IPS-NIHi7 (cell line): ENCODE results near the gene CDKN1A.

ENCODE experiments used
- DNase-seq: peaks from one replicate; pipeline ENCODE4 v3.0.0; 2012; ENCODE audit warnings: mixed read lengths; ENCODE audit errors: extremely low spot score

Gene CDKN1A

DNA sequence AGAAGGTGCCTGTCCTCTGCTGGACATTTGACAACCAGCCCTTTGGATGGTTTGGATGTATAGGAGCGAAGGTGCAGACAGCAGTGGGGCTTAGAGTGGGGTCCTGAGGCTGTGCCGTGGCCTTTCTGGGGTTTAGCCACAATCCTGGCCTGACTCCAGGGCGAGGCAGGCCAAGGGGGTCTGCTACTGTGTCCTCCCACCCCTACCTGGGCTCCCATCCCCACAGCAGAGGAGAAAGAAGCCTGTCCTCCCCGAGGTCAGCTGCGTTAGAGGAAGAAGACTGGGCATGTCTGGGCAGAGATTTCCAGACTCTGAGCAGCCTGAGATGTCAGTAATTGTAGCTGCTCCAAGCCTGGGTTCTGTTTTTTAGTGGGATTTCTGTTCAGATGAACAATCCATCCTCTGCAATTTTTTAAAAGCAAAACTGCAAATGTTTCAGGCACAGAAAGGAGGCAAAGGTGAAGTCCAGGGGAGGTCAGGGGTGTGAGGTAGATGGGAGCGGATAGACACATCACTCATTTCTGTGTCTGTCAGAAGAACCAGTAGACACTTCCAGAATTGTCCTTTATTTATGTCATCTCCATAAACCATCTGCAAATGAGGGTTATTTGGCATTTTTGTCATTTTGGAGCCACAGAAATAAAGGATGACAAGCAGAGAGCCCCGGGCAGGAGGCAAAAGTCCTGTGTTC, 1.3 kb upstream of the CDKN1A start:
- DNase-seq: no peak

DNA sequence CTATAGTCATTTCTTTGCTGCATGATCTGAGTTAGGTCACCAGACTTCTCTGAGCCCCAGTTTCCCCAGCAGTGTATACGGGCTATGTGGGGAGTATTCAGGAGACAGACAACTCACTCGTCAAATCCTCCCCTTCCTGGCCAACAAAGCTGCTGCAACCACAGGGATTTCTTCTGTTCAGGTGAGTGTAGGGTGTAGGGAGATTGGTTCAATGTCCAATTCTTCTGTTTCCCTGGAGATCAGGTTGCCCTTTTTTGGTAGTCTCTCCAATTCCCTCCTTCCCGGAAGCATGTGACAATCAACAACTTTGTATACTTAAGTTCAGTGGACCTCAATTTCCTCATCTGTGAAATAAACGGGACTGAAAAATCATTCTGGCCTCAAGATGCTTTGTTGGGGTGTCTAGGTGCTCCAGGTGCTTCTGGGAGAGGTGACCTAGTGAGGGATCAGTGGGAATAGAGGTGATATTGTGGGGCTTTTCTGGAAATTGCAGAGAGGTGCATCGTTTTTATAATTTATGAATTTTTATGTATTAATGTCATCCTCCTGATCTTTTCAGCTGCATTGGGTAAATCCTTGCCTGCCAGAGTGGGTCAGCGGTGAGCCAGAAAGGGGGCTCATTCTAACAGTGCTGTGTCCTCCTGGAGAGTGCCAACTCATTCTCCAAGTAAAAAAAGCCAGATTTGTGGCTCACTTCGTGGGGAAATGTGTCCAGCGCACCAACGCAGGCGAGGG, 594 bp upstream of the CDKN1A start:
- no peak for DNase-seq

- DNase-seq: no peak
These were observed 724 bp downstream of the CDKN1A start for GRCh38 chr6:36679043-36679833.

DNA sequence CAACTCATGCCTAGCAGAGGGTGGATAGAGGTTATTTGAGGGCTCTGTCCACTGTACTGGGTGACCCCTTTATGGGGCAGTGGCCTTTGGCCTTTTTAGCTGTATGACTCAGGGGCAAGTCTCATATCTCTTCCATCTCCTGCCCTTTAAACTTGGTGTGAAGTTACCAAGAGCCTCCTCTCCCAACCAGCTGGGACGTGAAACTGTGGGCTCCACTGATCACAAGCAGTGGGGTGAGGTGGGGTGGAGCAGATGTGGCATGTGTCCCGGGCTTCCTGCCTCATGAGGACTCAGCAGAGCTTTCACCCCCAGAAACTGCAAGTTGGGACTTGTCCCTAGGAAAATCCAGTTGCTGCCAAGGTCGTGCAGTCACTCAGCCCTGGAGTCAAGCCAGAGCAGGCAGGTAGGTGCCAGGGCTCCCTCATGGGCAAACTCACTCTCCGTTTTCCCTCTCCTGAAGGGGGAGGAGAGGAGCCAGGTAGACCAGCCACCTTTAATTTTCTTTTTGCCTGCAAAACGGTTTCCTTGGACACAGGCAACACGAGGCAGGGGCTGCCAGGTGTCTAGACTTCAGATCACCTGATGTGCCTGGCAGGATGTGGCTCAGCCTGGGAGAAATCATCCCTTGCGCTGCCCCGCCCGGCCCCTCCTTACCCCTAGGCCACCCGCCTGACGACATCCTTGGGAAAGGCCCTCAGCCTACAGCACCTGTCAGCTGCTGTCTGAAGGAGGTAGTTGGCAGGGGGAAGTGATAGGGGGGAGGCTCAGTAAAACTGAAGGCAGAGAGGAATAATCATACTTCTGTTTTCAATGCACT, 4.0 kb downstream of the CDKN1A start:
- DNase-seq: no peak

DNA sequence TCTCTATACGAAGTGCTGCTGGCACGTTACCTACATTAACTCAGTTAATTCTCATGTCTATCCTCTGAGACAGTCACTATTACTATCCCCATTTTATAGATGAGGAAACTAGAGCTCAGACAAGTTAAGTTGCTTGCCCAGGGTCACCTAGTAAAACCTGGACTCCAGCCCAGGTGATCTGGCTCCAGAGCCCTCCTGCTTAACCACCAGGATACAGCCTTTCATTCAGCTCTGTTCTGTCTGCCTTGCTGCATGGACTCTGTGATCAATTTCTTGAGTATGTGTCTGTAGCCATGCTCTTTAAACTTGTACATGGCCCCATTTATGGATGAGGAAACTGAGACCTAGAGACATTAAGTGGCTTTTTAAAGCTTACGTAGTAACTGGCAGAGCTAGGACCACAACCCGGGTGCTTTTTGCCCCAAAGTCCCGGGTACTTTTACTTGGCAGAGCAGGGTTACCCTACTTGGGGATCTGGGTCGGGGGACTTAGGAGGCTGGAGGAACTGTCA, 4.7 kb downstream of the CDKN1A start:
- no peak for DNase-seq

DNA sequence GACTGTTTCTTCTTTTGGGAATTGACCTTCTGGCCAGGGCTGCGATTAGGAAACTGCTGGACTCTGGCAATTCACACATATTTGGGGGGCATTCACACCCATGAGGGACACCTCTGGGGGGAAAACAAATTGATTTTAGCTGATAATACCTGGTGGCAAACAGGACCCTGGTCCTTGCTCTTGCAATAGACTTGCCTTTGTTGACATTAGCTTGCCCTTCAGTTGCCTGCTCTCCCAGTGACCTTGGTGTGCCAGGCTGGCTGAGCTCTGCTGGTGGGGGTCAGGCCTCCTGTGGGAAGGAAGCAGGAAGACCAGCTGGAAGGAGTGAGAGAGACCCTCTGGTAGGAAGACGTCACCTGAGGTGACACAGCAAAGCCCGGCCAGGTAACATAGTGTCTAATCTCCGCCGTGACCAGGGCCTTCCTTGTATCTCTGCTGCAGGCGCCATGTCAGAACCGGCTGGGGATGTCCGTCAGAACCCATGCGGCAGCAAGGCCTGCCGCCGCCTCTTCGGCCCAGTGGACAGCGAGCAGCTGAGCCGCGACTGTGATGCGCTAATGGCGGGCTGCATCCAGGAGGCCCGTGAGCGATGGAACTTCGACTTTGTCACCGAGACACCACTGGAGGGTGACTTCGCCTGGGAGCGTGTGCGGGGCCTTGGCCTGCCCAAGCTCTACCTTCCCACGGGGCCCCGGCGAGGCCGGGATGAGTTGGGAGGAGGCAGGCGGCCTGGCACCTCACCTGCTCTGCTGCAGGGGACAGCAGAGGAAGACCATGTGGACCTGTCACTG, 5.3 kb downstream of the CDKN1A start:
- DNase-seq: no peak

- DNase-seq: no peak
These were observed 5.9 kb downstream of the CDKN1A start for GRCh38 chr6:36684447-36684812.

- no peak for DNase-seq
These were observed 6.8 kb downstream of the CDKN1A start for GRCh38 chr6:36685166-36685924.

GRCh38 chr6:36685926-36686667, 7.6 kb downstream of the CDKN1A start:
- DNase-seq: no peak

GRCh38 chr6:36686668-36687513, 8.4 kb downstream of the CDKN1A start:
- DNase-seq: no peak

DNA sequence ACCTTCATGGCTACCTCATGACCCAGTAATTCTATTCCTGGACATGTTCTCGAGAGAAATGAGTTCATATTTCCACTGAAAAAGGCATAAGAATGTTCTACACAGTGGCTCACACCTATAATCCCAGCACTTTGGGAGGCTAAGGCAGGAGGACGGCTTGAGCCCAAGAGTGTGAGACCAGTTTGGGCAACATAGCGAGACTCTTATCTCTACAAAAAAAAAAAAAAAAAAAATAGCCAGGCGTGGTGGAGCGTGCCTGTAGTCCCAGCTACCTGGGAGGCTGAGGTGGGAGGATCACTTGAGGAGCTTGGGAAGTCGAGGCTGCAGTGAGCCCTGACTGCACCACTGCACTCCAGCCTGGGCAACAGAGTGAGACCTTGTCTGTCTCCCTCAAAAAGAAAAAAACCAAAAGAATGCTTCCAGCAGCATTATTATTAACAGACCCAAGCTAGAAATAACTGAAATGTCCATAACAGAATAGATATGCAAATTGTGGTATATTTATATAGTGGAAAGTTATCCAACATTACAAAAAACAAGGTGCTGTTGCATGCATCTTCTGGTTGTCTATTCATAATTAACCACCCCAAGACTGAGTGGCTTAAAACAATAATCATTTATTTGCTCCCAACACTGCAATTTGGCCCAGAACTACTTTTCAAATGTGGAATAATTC, 9.7 kb downstream of the CDKN1A start:
- DNase-seq: no peak

GRCh38 chr6:36688739-36689075, 10.2 kb downstream of the CDKN1A start:
- DNase-seq: no peak

- no peak for DNase-seq
These were observed 12.5 kb downstream of the CDKN1A start for GRCh38 chr6:36691011-36691410.

DNA sequence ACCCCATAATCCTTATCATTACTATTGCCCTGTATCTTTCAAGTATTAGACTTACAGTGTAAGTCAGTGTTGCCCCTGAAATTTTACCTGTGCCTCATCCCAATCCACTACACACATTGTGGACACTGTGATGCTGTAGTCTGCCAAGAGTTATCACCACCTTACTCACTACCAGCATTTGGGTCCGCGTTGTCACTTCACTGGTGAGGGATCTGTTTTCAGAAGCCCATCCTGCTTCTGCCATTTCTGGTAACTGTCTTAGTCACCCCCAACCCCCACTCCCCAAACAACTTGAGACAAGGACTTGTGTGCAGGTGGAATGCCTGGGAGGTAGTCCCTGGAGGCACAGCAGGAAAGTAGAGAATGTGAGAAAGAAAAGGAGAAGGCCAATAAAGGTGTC, 13.1 kb downstream of the CDKN1A start:
- no peak for DNase-seq

GRCh38 chr6:36692220-36692619, 13.7 kb downstream of the CDKN1A start:
- DNase-seq: no peak

- DNase-seq: no peak
These were observed 14.6 kb downstream of the CDKN1A start for GRCh38 chr6:36692861-36693702.

- no peak for DNase-seq
These were observed 16.1 kb downstream of the CDKN1A start for GRCh38 chr6:36694616-36695015.
